GM19238 (cell line): ENCODE results near the gene FARP1.

ENCODE experiments used
- DNase-seq: peaks from one replicate; pipeline ENCODE4 v3.0.0; 2011; ENCODE audit warnings: low spot score; ENCODE audit not compliant: insufficient read length

Gene FARP1

GRCh38 chr13:98459721-98460370 lies 317.0 kb downstream of the FARP1 start:
- DNase-seq, result no peak

- no peak for DNase-seq
Observed at GRCh38 chr13:98460516-98460915, 317.6 kb downstream of the FARP1 start.

GRCh38 chr13:98461486-98462240 lies 318.8 kb downstream of the FARP1 start:
- no peak for DNase-seq

DNA sequence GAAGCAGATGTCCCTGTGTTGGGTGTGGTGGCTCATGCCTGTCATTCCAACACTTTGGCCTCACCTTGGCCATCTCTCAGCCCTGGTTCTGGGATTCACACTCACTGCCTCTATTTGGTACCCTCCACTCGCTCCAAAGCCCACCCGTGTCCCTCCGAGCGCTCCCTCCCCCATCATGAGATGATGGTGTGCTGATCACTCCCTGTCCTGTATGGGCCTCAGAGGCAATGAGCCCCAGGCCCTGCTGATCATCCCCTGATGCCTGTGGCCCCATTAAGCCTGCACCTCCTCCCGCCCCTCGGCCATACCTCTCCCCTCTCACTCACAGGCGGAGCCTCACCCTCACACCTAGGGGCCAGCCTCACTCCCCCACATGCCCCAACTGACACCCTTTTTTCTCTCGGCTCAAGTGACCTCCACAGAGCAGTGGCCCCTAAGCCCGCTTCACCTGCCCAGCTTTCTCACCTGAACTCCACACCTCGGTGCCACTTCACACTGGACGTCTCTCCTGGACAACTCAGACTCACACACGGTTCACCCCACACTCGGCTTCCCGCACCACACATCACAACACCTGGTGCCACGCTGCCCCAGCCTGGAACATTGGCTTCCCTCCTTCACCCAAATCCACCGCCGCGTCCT lies 319.5 kb downstream of the FARP1 start:
- no peak for DNase-seq

GRCh38 chr13:98462946-98463345 lies 320.1 kb downstream of the FARP1 start:
- DNase-seq, result no peak

DNA sequence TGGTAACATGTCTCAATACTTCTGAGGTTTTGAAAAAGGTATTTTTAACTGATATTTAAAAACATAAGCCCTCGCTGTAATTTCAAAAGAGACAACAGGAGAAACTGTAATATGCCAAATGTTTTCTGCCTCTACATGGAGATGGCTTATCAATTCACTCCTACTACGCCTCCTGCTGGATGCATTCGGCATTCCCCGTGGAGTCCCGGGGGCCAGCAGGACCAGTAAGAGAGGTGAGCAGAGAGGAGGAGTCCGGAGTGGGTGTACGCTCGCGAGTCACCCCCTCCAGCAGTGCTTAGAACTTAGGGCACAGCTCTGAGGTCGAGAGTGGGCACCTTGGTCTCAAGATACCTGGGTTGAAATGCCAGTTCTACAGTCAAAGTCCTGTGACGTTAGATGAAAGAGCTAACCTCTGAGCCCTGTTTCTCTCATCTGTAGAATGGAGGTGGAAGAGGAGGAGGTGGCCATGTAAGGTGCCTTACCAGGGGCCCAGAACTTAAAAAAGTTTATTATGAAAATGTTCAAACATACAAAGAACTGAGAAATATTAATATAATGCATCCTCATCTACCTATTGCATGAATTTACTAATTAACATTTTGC lies 323.8 kb downstream of the FARP1 start:
- no peak for DNase-seq

DNA sequence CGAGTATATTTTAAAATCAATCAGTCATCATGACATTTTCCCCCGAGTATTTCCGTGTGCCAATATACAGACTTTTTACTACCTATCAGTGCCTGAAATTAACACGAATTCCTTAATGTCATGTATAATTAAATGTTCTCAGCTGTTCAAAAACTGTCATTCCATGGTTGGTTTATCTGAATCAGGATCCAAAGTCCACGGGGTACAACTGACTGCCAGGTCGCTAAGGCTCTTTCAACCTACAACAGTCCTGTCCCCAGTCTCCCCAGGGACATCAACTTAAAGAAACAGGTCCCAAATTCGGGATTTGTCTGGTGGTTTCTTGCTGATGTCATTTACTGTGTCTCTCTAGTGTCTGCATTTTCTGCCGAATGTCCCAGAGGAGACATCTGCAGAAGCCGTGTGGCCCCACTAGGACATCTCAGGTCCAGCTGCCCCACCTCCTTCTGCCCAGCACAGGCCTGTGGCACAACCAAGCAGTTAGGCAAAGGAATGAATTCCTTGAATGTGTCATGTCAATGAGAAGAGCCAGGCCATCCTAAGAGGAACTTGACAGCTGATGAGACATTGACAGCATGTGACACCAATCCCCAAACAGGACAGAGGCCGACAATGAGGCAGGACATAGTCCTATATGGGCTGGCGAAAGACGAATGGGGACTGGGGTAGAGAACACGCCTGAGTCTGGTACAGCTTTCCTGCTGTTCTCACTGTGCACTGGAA lies 324.5 kb downstream of the FARP1 start:
- DNase-seq, result no peak

DNA sequence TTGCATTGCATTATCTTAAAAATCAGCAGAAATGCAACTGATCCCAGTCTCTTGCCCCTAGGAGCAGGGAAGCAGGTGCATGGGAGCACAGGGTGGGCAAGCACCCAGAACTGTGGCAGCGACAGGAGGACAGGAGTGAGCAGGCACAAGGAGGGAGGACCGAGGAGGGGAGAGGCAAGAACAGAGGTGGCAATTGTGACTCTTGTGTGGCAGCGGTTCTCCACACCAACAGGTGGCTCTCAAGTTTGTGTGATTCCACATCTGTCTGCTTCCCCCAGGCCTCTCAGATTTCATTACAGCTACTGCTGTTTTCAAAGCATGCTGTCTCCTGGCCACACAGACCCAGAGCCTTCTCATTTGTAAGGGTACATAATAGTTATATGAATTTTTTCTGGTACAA lies 325.5 kb downstream of the FARP1 start:
- DNase-seq, result no peak

DNA sequence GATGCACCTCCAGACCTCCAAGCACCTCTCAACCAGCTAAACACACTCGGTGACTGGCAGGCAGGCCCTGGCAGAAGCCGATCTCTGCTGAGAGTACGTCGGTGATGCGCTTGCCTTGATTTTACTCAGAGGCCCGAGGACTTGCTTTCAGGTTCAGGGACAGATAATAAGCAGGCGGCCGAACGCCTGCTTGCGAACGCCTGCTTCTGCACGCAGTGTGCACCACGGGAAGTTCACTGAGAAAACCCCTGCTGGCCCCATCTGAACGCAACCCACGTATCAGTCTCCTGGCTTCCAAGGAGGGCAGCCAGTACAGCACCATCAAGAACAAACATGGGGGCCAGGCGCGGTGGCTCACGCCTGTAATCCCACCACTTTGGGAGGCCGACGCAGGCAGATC lies 326.0 kb downstream of the FARP1 start:
- DNase-seq, result no peak

GRCh38 chr13:98470920-98471319 lies 328.0 kb downstream of the FARP1 start:
- no peak for DNase-seq

DNA sequence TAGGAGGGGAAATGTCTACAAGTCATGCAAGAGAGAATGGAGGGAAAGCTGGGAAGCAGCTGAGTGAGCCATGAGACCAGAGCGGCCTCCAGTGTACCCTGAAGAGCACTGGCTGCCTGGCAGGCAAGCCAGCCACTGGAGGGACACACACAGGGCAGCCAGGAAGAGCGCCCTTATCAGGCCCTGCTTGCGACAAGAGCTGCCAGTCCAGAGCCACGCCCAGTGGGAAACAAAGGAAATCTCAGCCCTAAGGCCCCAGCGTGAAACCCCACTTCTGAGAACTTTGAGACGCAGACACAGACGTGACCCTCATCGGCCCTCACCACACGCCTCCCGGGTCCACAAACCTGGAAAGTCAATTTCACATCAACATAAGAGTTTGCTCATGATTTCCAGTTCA lies 329.0 kb downstream of the FARP1 start:
- DNase-seq, result no peak

GRCh38 chr13:98473135-98473787 lies 330.4 kb downstream of the FARP1 start:
- DNase-seq, result no peak

DNA sequence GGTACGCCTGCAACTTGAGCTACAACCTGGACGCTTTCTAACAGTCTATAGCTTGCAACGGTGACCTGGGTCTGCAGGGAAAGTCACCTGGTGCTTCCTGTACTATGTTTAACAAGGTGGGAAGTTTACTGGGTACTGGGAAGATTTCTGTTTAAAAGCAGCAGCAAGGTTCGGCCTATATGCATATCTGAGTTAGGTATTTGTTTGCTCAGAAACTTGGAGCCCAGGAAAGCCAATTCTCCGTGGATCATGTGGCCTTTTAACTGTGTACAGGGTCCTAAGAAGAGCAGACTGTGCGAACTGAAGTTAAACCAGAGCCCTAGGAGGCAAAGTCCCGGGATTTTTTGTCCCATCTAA lies 330.9 kb downstream of the FARP1 start:
- DNase-seq, result no peak

- DNase-seq, result no peak
Observed at GRCh38 chr13:98474292-98474691, 331.4 kb downstream of the FARP1 start.

DNA sequence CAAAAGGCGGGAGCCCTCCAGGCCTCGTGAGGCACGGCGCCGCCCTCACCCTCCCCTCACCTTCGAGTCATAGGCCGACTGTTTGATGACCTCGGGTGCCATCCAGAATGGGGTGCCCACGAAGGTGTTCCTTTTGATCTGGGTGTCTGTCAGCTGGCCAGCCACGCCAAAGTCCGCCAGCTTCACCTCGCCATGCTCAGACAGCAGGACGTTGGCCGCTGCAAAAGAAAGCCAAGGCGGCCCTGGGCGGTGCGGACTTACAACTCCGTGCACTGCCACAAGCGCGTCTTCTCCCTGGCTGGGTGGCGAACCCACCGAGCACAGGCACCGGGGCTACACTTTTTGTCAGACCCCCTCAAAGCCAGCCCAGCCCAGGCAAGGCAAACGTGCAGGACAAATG lies 331.9 kb downstream of the FARP1 start:
- DNase-seq, result no peak

DNA sequence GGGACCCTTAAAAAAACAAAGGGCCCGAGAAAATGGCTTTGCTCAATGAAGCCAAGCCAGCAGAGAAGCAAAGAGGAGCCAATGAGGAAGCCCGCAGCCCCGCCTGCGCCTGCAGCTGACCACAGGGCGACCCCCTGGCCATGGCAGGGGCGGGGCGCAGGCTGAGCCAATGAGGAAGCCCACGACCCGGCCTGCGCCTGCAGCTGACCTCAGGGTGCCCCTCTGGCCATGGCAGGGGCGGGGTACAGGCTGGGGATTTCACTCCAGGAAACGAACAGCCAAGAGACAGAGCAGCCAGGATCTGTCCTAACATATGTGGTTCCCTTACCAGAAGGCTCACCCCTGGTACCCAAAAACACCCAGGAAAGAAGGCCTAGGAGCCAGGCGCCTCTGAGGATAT lies 332.6 kb downstream of the FARP1 start:
- no peak for DNase-seq

DNA sequence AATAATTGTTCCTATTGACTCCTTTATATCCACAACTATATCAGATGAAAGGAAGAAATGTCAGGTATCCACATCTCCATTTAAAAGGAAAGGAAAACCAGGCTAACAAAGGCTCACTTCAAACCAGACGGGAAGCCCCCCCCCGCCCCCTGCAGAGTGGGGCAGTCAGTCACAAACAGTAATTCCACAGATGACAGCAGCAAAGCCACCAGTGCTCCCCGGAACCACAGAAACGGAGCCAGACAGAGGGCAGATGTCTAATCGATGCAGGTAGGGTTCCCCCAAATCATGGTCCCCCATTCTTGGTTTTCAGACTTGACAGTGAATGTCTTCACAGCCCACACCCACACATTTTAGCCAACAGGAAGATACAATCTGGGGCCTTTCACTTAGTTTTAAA lies 333.2 kb downstream of the FARP1 start:
- peak; percentile 53 for DNase-seq

DNA sequence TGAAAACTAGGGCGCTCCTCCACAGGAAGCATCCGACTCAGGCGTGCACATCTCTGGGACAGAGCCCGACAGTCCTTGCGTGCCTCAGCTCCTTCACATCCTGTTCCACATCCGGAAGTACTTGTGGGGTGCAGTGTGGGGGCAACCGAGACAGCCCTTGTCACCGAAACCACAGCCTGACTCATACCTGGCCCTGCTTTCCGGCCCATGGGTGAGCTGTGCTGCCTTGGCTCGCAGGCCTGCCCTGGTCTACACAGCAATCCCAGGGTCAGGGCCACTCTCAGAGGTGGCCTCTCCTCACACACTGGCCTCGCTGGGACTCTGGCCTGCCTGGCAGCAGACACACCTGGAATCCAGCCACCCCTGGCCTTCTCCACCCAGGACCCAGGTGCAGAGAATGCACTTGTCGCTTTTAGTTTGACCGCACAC lies 333.7 kb downstream of the FARP1 start:
- peak; percentile 89 for DNase-seq

DNA sequence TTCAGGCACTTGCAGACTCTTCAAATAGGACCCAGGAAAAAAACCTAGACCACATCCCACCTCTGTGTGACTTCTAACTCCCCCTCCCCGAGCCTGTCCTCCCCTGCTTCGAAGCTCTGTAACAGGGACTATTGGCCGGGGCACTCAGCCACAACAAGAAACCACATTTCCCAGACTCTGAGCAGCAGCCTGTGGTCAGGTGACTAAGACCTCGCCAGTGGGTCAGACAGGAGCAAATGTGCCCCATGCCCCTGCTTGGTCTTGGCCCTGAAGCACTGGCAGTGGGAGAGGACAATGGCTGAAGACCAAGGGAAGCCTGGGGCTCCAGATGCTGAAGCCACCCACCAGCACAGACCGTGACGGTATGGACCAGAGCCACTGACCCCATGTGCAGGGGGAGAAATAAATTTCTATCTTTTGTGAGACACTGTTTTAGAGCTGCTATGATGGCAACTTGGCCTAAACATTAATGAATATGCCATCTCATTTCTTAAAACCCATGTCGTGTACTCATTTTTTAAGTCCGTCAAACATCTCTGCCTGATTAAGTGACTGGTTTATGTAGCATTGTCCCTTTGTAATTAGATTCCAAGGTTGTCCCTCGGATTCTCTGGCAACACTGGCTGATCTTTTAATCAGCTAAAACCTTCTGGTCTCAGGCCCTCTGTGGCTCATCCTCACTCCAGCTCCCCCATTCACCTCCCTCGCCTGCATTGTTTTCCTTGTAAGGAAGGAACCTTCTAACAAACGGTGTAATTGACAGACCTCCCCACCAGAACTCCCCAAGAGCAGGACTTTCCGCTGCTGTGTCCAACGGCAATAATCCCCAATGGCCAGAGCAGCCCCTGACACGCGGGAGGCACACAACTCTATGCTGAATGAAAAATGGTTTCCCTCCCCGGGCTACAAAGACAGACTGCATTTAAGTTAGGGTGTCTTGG lies 335.6 kb downstream of the FARP1 start:
- DNase-seq, result peak; percentile 48

GRCh38 chr13:98479496-98480003 lies 336.7 kb downstream of the FARP1 start:
- DNase-seq, result no peak
